Stimulated activated CD8-positive, alpha-beta memory T cell treated with anti-CD3 and anti-CD28 coated beads, Interleukin-4, amount 100 ng/mL, for 48 hours (primary cell): ENCODE data around the gene ZEB1.
"Not testable (repeated sequence)": the region's sequence is repeated elsewhere in the genome, so short reads cannot be mapped to it uniquely, and the experiment has no call there.

Source experiments
- DNase-seq: peaks from one replicate; pipeline ENCODE4 v3.0.0-alpha.2; 2020

The ZEB1 gene

GRCh38 chr10:31427334-31427733, 108.3 kb downstream of the ZEB1 start:
- not testable (repeated sequence) for DNase-seq

- not testable (repeated sequence) for DNase-seq
Observed at GRCh38 chr10:31428499-31428898, 109.5 kb downstream of the ZEB1 start.

- DNase-seq: no peak
Observed at GRCh38 chr10:31431021-31431420, 112.0 kb downstream of the ZEB1 start.

GRCh38 chr10:31437959-31438358, 118.9 kb downstream of the ZEB1 start:
- no peak for DNase-seq

- no peak for DNase-seq
Observed at GRCh38 chr10:31451766-31452165, 132.8 kb downstream of the ZEB1 start.

- no peak for DNase-seq
Observed at GRCh38 chr10:31456468-31456867, 137.5 kb downstream of the ZEB1 start.

- DNase-seq: no peak
Observed at GRCh38 chr10:31457858-31458257, 138.8 kb downstream of the ZEB1 start.

- DNase-seq: no peak
Observed at GRCh38 chr10:31458974-31459373, 140.0 kb downstream of the ZEB1 start.

GRCh38 chr10:31460242-31460641, 141.2 kb downstream of the ZEB1 start:
- DNase-seq: no peak

- no peak for DNase-seq
Observed at GRCh38 chr10:31464552-31464951, 145.5 kb downstream of the ZEB1 start.

GRCh38 chr10:31466313-31466712, 147.3 kb downstream of the ZEB1 start:
- DNase-seq: no peak

- no peak for DNase-seq
Observed at GRCh38 chr10:31467791-31468535, 148.9 kb downstream of the ZEB1 start.

GRCh38 chr10:31468536-31468859, 149.5 kb downstream of the ZEB1 start:
- DNase-seq: no peak

- DNase-seq: no peak
Observed at GRCh38 chr10:31475519-31475918, 156.5 kb downstream of the ZEB1 start.

GRCh38 chr10:31476088-31476487, 157.1 kb downstream of the ZEB1 start:
- no peak for DNase-seq

GRCh38 chr10:31477584-31477983, 158.6 kb downstream of the ZEB1 start:
- no peak for DNase-seq

GRCh38 chr10:31479752-31480151, 160.7 kb downstream of the ZEB1 start:
- DNase-seq: no peak

GRCh38 chr10:31483546-31483945, 164.5 kb downstream of the ZEB1 start:
- DNase-seq: no peak

- no peak for DNase-seq
Observed at GRCh38 chr10:31484431-31485135, 165.6 kb downstream of the ZEB1 start.

- DNase-seq: no peak
Observed at GRCh38 chr10:31490858-31491504, 172.0 kb downstream of the ZEB1 start.

GRCh38 chr10:31507427-31507826, 188.4 kb downstream of the ZEB1 start:
- no peak for DNase-seq

- DNase-seq: no peak
Observed at GRCh38 chr10:31508234-31508633, 189.2 kb downstream of the ZEB1 start.

GRCh38 chr10:31508882-31509281, 189.9 kb downstream of the ZEB1 start:
- no peak for DNase-seq

- DNase-seq: no peak
Observed at GRCh38 chr10:31509989-31510388, 191.0 kb downstream of the ZEB1 start.
